Measurements from ENCODE around the gene CHKB. TPM values are rescaled to one million over a fixed set of nuclear protein-coding genes. Genes with fewer than 3 reads are reported as not detected.

The CHKB gene
- total RNA-seq, 1 donor from 2014 or later = 94.6 TPM

- Mint-ChIP-seq H3K36me3 (ENCODE audit: low read depth, unreplicated experiment) (peaks cover 10% of the 10 kb centered on the region), H3K4me3 (ENCODE audit: unreplicated experiment) (peak overlapping the region; percentile 91)
Observed at GRCh38 chr22:50581031-50581949, 1.4 kb downstream of the CHKB start.

DNA sequence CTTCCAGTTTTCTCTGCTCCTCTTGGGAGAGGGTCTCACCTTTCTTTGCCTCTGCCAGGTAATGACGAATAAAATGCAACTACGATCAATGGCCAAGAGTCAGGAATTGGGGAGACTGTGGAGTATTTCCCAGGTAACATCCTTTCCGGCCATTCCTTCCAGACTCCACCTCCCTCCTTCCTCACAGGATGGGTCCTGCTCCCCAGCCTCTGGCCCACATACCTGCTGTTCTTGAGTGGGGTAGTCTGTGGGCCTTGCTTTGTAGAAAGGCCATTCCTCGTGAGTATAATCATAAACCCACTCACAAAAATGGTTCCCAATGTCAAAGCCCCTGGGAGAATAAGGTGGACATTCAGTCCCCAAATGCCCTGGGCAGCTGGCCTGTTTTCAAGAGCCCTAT, 2.9 kb downstream of the CHKB start:
- no peak for DNase-seq (ENCODE audit: low spot score)
- no peaks in the 10 kb centered on the region for H3K9me3 Mint-ChIP-seq (ENCODE audit: unreplicated experiment)
- peaks cover 7% of the 10 kb centered on the region for H3K4me1 Mint-ChIP-seq (ENCODE audit: unreplicated experiment)

More at GRCh38 chr22:50581031-50581949, 1.4 kb downstream of the CHKB start:
- no peaks in the 10 kb centered on the region for H3K9me3 Mint-ChIP-seq (ENCODE audit: unreplicated experiment)
- DNase-seq (ENCODE audit: low spot score) = no peak
- H3K27ac Mint-ChIP-seq (ENCODE audit: unreplicated experiment) = no peak overlapping the region
- TF ChIP-seq CTCF (IDR thresholded peaks at IDR 0.05; ENCODE audit: unreplicated experiment) = no peak
- H3K4me1 Mint-ChIP-seq (ENCODE audit: unreplicated experiment) = peaks cover 7% of the 10 kb centered on the region
- peaks cover 9% of the 10 kb centered on the region for H3K27me3 Mint-ChIP-seq (ENCODE audit: unreplicated experiment)

DNA sequence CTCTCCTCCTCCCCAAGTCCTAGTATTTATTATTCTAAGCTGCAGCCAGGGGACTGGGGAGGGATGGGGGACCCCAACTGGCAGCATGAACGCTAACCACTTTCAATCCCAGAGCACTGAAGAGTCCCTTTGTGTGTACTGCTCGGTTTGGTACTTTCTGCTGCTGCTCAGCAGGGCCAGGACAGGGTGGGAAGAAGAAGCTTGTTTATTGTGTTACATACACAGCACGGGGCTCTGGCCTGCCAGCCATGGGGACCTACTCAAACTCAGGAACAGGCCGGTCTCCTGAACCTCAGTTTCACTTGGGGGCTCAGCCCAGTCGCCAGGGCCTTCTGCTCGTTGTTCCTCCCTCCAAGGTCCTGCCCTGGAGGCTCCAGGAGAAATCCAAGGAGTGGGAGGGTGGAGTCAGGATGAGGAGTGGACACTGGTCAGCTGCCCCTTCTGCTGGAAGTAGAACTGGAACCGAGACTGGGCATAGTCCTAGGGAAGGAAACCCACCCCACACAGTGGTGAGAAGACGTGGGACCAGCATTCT, 3.8 kb downstream of the CHKB start:
- no peaks in the 10 kb centered on the region for H3K9me3 Mint-ChIP-seq (ENCODE audit: unreplicated experiment)
- no peak overlapping the region for H3K4me3 Mint-ChIP-seq (ENCODE audit: unreplicated experiment)
- no peak overlapping the region for H3K27ac Mint-ChIP-seq (ENCODE audit: unreplicated experiment)
- no peak for TF ChIP-seq CTCF (IDR thresholded peaks at IDR 0.05; ENCODE audit: unreplicated experiment)
- H3K36me3 Mint-ChIP-seq (ENCODE audit: low read depth, unreplicated experiment) = peaks cover 7% of the 10 kb centered on the region
- DNase-seq (ENCODE audit: low spot score) = no peak
- peaks cover 6% of the 10 kb centered on the region for H3K4me1 Mint-ChIP-seq (ENCODE audit: unreplicated experiment)
- peaks cover 5% of the 10 kb centered on the region for H3K27me3 Mint-ChIP-seq (ENCODE audit: unreplicated experiment)

More for the DNA sequence above, 2.9 kb downstream of the CHKB start:
- Mint-ChIP-seq H3K4me3 (ENCODE audit: unreplicated experiment) (peak overlapping the region; percentile 22), H3K27me3 (ENCODE audit: unreplicated experiment) (peaks cover 8% of the 10 kb centered on the region), H3K36me3 (ENCODE audit: low read depth, unreplicated experiment) (peaks cover 7% of the 10 kb centered on the region), H3K27ac (ENCODE audit: unreplicated experiment) (no peak overlapping the region)
- TF ChIP-seq CTCF (IDR thresholded peaks at IDR 0.05; ENCODE audit: unreplicated experiment) = no peak

GRCh38 chr22:50577987-50578775, 4.5 kb downstream of the CHKB start, which contains the start of gene CPT1B:
TSS of gene CPT1B (minus strand) at chr22:50578427. CDS start at chr22:50577915, 512 bp downstream.
- peak within 1 kb of the TSS; percentile 51 for H3K4me3 Mint-ChIP-seq (ENCODE audit: unreplicated experiment)
- H3K4me1 Mint-ChIP-seq (ENCODE audit: unreplicated experiment) = no peaks in the 10 kb centered on the region
- no peak for DNase-seq (ENCODE audit: low spot score)
- H3K27me3 Mint-ChIP-seq (ENCODE audit: unreplicated experiment) = peaks cover 5% of the 10 kb centered on the region
- no peaks in the 10 kb centered on the region for H3K9me3 Mint-ChIP-seq (ENCODE audit: unreplicated experiment)
- H3K36me3 Mint-ChIP-seq (ENCODE audit: low read depth, unreplicated experiment) = peaks cover 4% of the 10 kb centered on the region
- H3K27ac Mint-ChIP-seq (ENCODE audit: unreplicated experiment) = no peak within 1 kb of the TSS
- TF ChIP-seq CTCF (IDR thresholded peaks at IDR 0.05; ENCODE audit: unreplicated experiment) = no peak

All from endothelial cell (in vitro differentiated cells).